ENCODE measurements around the gene BMP8A.
"Not testable (repeated sequence)": the region's sequence is repeated elsewhere in the genome, so short reads cannot be mapped to it uniquely, and the experiment has no call there.

The BMP8A gene

GRCh38 chr1:39484564-39484963 lies 6.9 kb upstream of the BMP8A start:
- no peak for DNase-seq

- no peak for DNase-seq
Measured at GRCh38 chr1:39485046-39485803, 6.2 kb upstream of the BMP8A start.

- no peak for DNase-seq
Measured at GRCh38 chr1:39488012-39488545, 3.4 kb upstream of the BMP8A start.

- DNase-seq: no peak
Measured at GRCh38 chr1:39488793-39489566, 2.5 kb upstream of the BMP8A start.

- no peak for DNase-seq
Measured at GRCh38 chr1:39489567-39490239, 1.7 kb upstream of the BMP8A start.

GRCh38 chr1:39490596-39491145 lies 765 bp upstream of the BMP8A start:
- peak; percentile 31 for DNase-seq

- not testable (repeated sequence) for DNase-seq
Measured at GRCh38 chr1:39492118-39493042, 944 bp downstream of the BMP8A start.

GRCh38 chr1:39493043-39493810 lies 1.8 kb downstream of the BMP8A start:
- DNase-seq: not testable (repeated sequence)

- DNase-seq: no peak
Measured at GRCh38 chr1:39494671-39495410, 3.4 kb downstream of the BMP8A start.

GRCh38 chr1:39496520-39496919 lies 5.1 kb downstream of the BMP8A start:
- not testable (repeated sequence) for DNase-seq

GRCh38 chr1:39497585-39497984 lies 6.1 kb downstream of the BMP8A start:
- no peak for DNase-seq

GRCh38 chr1:39498096-39498710 lies 6.8 kb downstream of the BMP8A start:
- DNase-seq: not testable (repeated sequence)

GRCh38 chr1:39498821-39499220 lies 7.4 kb downstream of the BMP8A start:
- not testable (repeated sequence) for DNase-seq

GRCh38 chr1:39499668-39500067 lies 8.2 kb downstream of the BMP8A start:
- DNase-seq: no peak

GRCh38 chr1:39500862-39501389 lies 9.5 kb downstream of the BMP8A start:
- no peak for DNase-seq

GRCh38 chr1:39501666-39502065 lies 10.2 kb downstream of the BMP8A start:
- DNase-seq: no peak

- not testable (repeated sequence) for DNase-seq
Measured at GRCh38 chr1:39504436-39504835, 13.0 kb downstream of the BMP8A start.

GRCh38 chr1:39505289-39505688 lies 13.9 kb downstream of the BMP8A start:
- DNase-seq: no peak

- DNase-seq: no peak
Measured at GRCh38 chr1:39507230-39507928, 15.9 kb downstream of the BMP8A start.
